SU-DHL-6 (cell line): ENCODE results near the gene GALNT11.

Experiments used
- H2AFZ ChIP-seq: fragments of 200-600 bp; sonication (generic); 2 replicates; pipeline ENCODE4 v1.6.1; 2014; ENCODE audit warnings: low read depth, mild to moderate bottlenecking, moderate library complexity, mixed read lengths, antibody characterized with exemption, low read length; ENCODE audit not compliant: severe bottlenecking
- H3F3A ChIP-seq: fragments of 200-600 bp; shearing (Covaris generic); 2 replicates; pipeline ENCODE4 v1.6.0; 2016; ENCODE audit warnings: antibody characterized with exemption, mild to moderate bottlenecking; ENCODE audit not compliant: insufficient read depth
- H3K27ac ChIP-seq: fragments of 200-600 bp; sonication (generic); 2 replicates; pipeline ENCODE4 v1.5.1; 2016; ENCODE audit warnings: low read depth, mild to moderate bottlenecking, low read length, moderate library complexity, mixed read lengths
- H3K27me3 ChIP-seq: fragments of 200-600 bp; sonication (generic), shearing (Covaris generic); 2 replicates; pipeline ENCODE4 v1.6.0; 2014; ENCODE audit warnings: mild to moderate bottlenecking, low read length
- H3K36me3 ChIP-seq: fragments of 200-600 bp; sonication (generic); 2 replicates; pipeline ENCODE4 v1.6.1; 2014; ENCODE audit warnings: mild to moderate bottlenecking, low read length, mixed read lengths
- H3K4me2 ChIP-seq: fragments of 300-600, 200-600 bp; shearing (Covaris generic), sonication (generic); 2 replicates; pipeline ENCODE4 v1.6.0; 2014; ENCODE audit warnings: low read length, low read depth, mild to moderate bottlenecking; ENCODE audit not compliant: poor library complexity, severe bottlenecking
- H3K4me3 ChIP-seq: fragments of 200-600 bp; sonication (generic); 2 replicates; pipeline ENCODE4 v1.5.1; 2014; ENCODE audit warnings: antibody characterized with exemption, low read length, mild to moderate bottlenecking, mixed read lengths; ENCODE audit not compliant: insufficient read depth, poor library complexity, severe bottlenecking
- H3K79me2 ChIP-seq: fragments of 200-600 bp; sonication (generic); 2 replicates; pipeline ENCODE4 v1.6.1; 2014; ENCODE audit warnings: mild to moderate bottlenecking, low read length, moderate library complexity; ENCODE audit not compliant: insufficient read depth
- H3K9ac ChIP-seq: fragments of 200-600 bp; sonication (generic); 2 replicates; pipeline ENCODE4 v1.7.0; 2014; ENCODE audit warnings: mild to moderate bottlenecking, low read length
- H3K9me2 ChIP-seq: fragments of 200-600 bp; sonication (generic); replicated peaks from 2 replicates; pipeline ENCODE4 v1.6.1; 2014; ENCODE audit warnings: low read length; ENCODE audit not compliant: insufficient read depth
- H3K9me3 ChIP-seq: fragments of 200-600 bp; sonication (generic); 2 replicates; pipeline ENCODE4 v1.6.1; 2014; ENCODE audit warnings: low read length, mixed read lengths; ENCODE audit not compliant: insufficient read depth
- H4K20me1 ChIP-seq: fragments of 200-600 bp; sonication (generic); 2 replicates; pipeline ENCODE4 v1.6.1; 2014; ENCODE audit warnings: low read depth, mild to moderate bottlenecking, antibody characterized with exemption, low read length, moderate library complexity, mixed read lengths
- CTCF ChIP-seq: fragments of 200-600 bp; sonication (generic); IDR thresholded peaks from one replicate; pipeline ENCODE4 v1.5.1; 2017; ENCODE audit warnings: antibody characterized with exemption, mild to moderate bottlenecking, low read length, moderate library complexity; ENCODE audit not compliant: insufficient read depth, poor library complexity, severe bottlenecking
- EZH2phosphoT487 ChIP-seq: fragments of 200-600 bp; sonication (generic), shearing (Covaris generic); conservative IDR thresholded peaks from 2 replicates; pipeline ENCODE4 v1.6.1; 2018; ENCODE audit warnings: mild to moderate bottlenecking, antibody characterized with exemption, low read length, moderate library complexity, mixed read lengths

GALNT11 gene

GRCh38 chr7:152046531-152046930 lies 21.1 kb downstream of the GALNT11 start:
- Histone ChIP-seq H3K4me3 (no peak overlapping the region), H3K27ac (no peak overlapping the region), H3K9me2 (no peaks in the 10 kb centered on the region), H3K9ac (no peak overlapping the region), H4K20me1 (no peaks in the 10 kb centered on the region), H2AFZ (no peak overlapping the region), H3K36me3 (no peaks in the 10 kb centered on the region), H3K9me3 (no peaks in the 10 kb centered on the region), H3K4me2 (no peak overlapping the region), H3F3A (no peaks in the 10 kb centered on the region), H3K27me3 (no peaks in the 10 kb centered on the region), H3K79me2 (no peaks in the 10 kb centered on the region)
- TF ChIP-seq EZH2phosphoT487 (no peak), CTCF (no peak)

- Histone ChIP-seq H3K9me2 (no peaks in the 10 kb centered on the region), H3K4me2 (no peak overlapping the region), H3F3A (no peaks in the 10 kb centered on the region), H3K27ac (no peak overlapping the region), H3K79me2 (no peaks in the 10 kb centered on the region), H3K27me3 (no peaks in the 10 kb centered on the region), H3K9ac (no peak overlapping the region), H3K9me3 (no peaks in the 10 kb centered on the region), H3K36me3 (no peaks in the 10 kb centered on the region), H3K4me3 (no peak overlapping the region), H2AFZ (no peak overlapping the region), H4K20me1 (no peaks in the 10 kb centered on the region)
- no peak for TF ChIP-seq CTCF
- TF ChIP-seq EZH2phosphoT487 = no peak
Measured at GRCh38 chr7:152048051-152048450, 22.6 kb downstream of the GALNT11 start.

GRCh38 chr7:152050547-152050971 lies 25.1 kb downstream of the GALNT11 start:
- H3K36me3 ChIP-seq = peaks cover 3% of the 10 kb centered on the region; the same call in 1 of the 2 replicates
- TF ChIP-seq EZH2phosphoT487 (no peak), CTCF (no peak)
- H3K9ac ChIP-seq = no peak overlapping the region
- H4K20me1 ChIP-seq = no peaks in the 10 kb centered on the region
- no peak overlapping the region for H3K27ac ChIP-seq
- no peak overlapping the region for H2AFZ ChIP-seq
- no peak overlapping the region for H3K4me2 ChIP-seq
- no peaks in the 10 kb centered on the region for H3K27me3 ChIP-seq
- H3K4me3 ChIP-seq = no peak overlapping the region
- H3K9me3 ChIP-seq = no peaks in the 10 kb centered on the region
- no peaks in the 10 kb centered on the region for H3K79me2 ChIP-seq
- H3F3A ChIP-seq = no peaks in the 10 kb centered on the region
- H3K9me2 ChIP-seq = no peaks in the 10 kb centered on the region
